Fibroblast of skin of left quadriceps (primary cell): ENCODE measurements around the gene ARSA.
"Not testable (repeated sequence)": the region's sequence is repeated elsewhere in the genome, so short reads cannot be mapped to it uniquely, and the experiment has no call there.

ENCODE experiments used
- DNase-seq, 2 experiments: peaks; one replicate each; pipeline ENCODE4 v3.0.0-alpha.2; 2013; ENCODE audit warnings: low read depth in 2 of 2

The ARSA gene

DNA sequence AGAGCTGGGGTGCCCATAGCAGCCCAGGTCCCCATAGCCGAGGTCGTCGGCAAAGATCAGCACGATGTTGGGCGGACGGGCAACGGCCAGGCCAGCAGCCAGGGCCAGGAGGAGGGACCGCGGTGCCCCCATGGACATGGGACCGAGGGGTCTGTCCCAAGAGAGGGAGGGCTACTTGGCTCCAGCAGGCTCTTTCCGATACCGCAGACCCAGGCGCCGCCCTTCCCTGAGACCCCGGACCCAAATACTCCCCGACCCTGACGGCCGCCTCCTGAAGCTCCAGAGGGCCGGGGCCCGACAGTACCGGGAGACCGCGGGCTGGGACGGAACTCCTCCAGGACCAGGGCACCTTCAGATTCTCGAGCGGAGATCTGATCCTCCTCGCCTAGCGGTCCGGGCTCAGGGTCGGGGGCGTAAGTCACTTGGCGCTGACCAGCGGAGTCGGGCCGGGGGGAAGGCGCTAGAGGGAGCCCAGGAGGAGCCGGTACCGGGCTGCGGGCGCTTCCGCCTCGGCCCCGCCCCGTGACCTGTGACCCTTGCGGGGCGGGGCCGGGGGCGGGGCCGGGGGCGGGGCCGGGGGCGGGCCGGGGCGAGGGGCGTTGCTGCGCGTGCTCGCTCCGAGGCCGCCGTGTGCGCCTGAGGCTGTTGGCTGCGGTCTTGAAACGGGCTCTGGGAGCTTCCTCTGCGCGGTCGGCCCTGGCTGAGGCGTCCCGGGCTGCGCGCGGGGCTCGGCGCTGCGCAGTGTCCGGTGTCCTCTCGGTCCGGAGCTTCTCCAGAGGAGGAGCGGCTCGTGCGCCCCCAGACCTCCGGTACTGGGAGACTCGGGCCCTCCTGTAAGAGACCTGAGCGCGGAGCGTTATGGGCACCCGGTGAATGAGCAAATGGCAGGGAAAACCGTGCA lies at the start of gene ARSA:
TSS of gene ARSA (minus strand) at position 511 of the 901 bp plus-strand sequence. CDS start at position 138, 373 bp downstream.
- peak; percentile 53 for DNase-seq

DNA sequence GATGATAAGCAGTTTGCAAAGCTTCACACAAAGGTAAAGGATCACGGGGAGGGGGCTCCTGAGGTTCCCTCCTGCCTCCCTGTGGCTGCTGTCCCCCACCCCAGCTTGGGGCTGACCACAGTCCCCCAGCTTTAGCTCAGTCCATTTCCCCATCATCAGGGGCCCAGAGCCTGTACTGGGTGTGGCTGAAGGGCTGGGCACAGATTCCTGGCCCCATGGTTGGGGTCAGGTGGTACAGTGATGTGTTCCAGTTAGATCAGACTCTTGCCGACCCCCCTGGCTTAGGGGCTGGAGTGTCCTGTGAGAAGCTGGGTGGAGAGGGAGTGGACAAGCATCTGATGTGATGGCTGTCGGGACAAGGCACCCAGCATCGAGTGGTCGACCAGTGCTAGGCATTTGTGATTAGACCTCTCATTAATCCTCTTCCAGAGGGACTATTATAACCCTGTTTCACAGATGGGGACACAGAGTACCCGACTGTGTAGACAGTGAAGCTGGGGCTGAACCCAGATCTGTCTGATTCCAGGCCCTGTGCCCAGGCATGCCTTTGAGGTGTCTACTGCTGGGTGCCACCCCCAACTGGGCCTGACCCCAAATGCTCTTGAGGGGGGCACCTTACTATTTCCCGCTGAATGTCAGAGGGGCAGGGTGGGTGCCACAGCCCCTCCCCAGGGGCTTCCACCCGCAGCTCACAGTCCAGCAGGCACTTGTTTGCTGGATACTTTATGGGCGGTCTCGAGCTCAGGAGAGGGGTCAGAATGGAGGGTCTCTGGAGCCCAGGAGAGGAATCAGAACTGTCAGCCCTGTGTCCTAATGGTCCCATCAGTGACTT lies 48.9 kb upstream of the ARSA start:
- DNase-seq = no peak

DNA sequence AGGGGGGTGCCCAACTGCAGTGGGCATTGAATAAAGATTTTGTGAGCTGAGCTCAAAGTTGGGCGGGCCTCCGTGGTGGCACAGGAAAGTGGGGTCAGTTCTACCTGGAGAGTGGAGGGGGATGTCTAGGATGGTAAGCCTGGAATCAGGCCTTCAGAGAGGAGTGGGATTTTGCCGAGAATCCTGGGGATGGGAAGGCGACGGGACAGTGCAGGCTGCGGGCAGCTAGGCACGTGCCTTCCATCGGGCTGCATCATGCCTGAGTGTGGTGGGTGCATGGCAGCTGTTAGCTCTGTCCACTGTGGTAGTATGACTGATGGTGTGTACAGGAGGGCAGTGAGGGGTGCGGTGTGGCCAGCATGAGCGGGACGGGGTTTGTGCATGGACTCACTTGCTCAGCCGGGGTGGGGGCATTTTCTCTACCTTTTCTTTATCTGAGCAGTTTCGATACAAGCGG lies 48.3 kb upstream of the ARSA start:
- DNase-seq = no peak

DNA sequence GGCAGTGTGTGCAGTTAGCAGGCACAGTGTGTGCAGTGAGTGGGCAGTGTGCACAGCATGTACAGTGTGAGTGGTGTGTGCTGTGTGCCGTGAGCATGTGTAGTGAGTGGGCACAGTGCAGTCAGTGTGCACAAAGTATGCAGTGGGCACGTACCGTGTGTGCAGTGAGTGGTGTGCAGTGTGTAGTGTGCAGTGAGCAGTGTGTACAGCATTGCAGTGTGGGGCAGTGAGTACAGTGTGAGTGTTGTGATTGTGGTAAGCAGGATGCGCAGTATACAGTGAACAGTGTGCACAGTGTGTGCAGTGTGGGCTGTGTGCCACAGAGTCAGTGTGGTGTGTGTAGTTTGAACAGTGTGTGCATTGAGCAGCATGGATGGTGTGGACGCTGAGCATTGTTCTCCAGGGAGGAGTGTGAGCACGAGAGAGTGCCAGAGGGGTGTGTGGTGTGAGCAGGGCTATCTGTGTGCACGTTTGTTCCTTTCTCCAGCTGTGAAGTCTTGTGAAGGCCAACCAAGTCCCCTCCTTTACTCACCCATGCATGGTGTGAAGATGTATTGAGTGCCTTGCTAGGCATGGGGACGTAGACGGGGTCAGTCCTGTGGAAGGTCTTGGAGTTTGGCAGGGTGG lies 47.7 kb upstream of the ARSA start:
- no peak for DNase-seq

DNA sequence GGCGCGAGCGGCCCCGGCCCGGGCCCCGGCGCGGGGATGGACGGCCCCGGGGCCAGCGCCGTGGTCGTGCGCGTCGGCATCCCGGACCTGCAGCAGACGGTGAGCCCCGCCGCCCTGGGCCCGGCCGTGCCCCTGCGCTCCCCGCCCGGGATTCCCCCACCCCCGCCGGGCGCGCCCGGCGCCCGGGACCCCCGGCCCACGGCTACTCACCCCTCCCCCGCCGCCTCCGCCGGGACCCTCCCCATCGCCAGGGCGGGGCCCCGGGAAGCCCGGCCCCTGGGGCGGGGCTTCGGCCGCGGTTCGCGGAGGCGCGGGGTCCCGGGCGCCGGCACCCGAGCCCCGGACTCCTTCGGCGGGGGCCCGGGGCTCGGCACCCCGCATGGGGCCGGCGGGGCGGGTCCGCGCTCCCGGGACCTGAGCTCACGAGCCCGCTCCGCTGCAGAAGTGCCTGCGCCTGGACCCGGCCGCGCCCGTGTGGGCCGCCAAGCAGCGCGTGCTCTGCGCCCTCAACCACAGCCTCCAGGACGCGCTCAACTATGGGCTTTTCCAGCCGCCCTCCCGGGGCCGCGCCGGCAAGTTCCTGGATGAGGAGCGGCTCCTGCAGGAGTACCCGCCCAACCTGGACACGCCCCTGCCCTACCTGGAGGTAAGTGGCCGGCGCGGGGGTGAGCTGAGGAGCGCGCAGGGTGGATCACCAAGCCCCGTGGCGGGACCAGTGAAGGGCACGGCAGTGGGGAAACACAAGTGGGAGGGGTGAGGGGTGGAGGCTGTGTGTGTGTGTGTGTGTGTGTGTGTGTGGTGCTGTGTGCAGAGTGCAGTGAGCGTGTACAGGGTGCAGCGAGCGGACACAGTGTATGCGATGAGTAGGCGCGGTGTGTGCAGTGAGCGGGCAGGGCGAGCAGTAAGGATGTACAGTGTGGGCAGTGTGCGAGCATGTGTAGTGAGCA lies 46.9 kb upstream of the ARSA start:
- no peak for DNase-seq

DNA sequence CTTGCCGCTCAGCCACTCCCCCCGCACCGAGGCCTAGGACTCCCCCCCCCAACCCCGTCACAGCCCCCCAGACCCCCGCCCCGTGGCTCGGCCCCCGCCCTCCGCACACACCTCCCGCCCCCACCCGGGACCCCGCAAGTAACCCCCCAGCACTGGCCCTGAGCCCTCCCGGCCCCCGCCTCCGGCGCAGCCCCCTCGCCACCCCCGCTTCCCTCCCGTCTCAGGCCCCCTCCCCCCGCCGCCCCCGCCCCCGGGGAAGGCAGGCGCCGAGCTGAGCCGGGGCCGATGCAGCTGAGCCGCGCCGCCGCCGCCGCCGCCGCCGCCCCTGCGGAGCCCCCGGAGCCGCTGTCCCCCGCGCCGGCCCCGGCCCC lies 46.2 kb upstream of the ARSA start:
- DNase-seq = no peak

DNA sequence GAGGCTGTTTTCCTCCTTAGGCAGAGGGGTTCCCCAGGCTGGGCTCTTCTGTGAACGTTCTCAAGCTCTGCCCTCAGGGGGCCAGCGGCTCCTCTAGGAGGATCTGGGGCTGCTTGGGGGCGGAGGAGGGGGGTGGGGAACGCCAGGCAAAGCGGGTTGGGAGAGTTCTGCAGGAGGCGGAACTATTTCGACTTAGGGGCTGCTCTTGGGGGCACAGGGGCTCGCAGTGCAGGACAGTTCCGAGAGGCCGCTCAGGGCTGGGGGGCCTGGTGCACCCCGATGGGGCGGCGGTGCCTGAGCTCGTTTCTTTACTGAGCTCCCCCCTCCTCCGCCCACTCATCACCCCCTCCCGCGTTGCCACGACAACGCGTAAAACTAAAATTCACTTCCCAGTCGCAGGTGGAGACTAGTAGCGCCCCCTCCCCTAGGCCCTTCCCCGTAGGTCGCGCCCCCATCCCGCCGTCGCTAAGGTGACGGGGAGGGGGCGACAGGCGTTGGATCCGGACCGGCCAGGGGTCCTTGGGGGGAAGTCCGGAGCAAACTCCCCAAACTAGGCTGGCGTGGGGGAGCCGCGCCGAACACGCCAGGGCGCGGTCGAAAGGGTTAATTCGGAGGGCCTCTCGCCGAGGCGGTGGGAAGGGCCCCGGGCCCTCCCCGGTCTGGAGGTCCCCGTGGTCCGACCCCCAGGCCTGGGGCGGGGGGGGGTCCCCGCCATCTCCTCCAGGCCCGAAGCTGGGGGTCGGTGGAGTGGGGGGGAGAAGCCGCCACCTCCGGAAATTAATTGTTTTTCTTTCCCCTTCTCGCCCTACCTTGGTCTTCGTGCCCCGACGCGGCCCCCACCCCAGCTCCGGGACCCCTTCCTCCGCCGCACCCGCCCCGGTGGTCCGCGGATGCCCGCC lies 45.5 kb upstream of the ARSA start:
- DNase-seq = no peak

DNA sequence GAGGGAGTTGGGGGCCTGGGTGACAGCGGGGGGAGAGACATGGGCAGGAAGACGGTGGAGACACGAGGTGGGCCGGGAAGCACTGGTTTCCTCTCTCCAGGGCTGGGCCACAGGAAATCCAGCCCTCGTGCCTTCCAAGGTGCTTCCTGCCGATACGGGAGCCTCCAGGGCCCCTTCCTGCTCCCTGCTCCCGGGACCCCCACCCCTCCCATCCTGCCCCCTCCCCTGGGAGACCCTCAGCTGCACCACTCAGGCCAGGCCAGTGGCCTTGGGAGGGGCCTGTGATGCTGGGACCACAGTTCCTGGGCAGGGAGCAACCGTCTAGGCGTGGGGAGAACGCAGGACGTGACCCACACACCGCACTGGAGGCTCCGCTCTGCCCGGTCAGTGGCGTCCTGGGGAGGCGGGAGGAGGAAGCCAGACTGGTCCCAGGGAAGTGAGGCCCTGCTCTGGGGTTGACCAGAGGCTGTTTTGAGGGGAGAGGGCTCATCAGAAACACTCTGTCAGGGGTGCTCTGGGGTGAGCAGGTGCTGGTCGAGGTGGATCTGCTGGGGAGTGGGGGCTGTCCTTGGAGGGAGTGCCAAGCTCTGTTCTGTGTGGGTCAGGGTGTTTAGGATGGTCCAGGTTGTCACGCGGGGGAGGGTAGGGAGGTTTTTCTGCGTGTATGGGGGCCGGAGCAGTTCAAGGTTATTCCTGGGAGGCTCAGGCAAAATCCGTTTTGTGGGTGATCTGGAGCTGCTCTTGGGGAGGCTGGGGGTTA lies 44.7 kb upstream of the ARSA start, which contains the start of gene SHANK3:
TSS of gene SHANK3 (plus strand) at position 353 of the 760 bp plus-strand sequence.
- no peak for DNase-seq

DNA sequence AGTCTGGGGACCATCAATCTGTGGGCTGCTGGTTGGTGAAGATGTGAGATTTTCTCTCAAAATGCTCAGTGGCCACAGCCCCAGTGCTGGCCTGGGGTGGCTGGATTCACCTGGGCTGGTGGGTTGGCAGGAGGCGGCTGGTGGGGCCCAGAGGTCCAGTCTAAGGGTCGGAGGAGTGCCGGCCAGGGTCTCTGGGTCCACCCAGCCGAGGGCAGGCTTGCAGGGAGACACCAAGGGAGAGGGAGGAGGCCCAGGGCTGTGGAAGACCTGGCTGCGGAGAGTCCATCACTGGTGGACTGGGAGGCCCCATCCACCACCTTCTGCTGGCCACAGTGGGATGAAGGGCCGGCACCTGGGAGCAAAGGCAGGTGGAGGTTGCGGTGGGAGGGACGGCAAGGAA lies 44.1 kb upstream of the ARSA start:
- DNase-seq = no peak

DNA sequence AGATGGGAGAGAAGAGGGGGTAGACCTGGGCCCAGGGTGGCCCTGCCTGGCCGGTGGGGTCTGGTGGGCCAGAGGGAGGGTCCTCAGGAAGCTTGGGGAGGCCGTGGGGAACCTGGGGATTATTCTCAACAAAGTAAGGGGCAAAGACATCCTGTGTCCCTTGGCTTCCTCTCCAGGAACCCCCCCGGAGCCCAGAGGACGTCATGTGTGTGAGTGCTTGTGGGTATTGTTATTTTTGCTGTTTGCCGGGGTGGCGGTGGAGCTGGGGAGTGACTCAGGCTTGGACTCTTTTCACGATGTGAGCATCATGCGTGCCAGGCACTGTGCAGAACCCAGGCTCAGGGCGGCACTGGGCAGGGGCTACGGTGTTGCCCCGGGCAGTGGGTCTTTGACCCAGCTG lies 43.7 kb upstream of the ARSA start:
- DNase-seq = no peak

DNA sequence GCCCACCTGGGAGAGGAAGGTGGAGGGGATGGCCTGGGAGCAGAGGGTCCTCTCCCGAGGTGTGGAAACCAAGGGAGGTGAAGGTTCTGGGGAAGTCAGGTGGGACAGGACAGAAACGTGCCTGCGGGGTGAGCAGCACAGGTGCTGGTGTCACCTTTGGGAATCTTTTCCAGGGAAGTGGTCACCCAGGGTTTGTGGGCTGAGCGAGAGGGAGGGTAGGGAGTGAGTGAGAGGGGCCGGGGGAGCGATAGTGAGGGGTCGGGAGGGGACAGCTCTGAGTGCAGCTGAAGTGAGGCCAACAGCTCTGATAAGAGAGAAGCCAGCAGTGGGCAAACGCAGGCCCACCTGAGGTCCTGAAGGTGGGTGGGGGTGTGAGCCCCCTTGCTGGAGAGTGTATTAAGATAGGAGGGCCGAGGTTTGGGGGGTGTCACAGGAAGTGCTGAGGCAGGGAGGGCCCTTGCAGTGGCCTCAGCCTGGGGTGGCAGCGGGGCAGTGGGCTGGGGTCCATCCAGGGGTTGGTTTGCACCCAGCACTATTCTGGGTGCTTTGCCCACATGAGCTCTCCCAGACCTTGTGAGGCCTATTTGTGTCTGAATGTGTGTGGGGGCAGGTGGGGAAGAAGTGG lies 43.1 kb upstream of the ARSA start:
- DNase-seq = no peak

DNA sequence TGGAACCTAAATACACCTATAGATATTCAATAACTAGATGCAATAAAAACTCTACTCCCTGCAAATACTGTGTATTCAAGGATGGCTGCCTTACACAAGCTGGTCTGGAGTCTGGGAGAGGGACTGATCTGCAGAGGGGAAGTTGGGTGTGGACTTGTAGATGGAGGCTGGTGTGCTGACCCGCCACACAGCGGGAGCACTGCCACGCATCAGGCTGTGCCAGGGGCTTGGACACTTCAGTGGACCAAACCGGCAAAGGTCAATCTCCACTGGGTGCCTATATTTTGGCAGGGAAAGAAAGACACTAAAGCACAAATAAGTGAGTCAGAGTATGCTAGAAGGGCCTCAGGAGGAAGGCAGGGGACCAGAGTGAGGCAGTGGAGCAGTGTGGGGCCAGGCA lies 42.6 kb upstream of the ARSA start:
- DNase-seq = no peak

DNA sequence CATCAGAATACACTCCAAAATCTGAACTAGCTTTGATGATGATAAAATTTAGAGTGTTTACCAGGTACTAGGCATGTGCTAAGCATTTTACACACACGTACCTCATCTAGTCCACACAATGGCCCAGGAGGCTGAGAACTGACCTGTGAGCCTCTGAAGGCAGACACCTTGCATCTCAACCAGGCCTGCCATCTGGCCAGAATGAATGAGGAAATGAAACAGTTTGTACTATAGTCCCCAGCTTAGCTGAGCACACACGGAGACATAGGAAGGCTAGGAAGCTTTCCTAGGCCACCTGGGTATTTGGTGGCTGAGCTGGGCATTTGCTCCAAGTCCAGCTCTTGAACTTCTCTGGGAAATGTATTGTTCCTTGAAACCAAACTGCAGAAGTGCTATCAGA lies 37.8 kb upstream of the ARSA start:
- no peak for DNase-seq

DNA sequence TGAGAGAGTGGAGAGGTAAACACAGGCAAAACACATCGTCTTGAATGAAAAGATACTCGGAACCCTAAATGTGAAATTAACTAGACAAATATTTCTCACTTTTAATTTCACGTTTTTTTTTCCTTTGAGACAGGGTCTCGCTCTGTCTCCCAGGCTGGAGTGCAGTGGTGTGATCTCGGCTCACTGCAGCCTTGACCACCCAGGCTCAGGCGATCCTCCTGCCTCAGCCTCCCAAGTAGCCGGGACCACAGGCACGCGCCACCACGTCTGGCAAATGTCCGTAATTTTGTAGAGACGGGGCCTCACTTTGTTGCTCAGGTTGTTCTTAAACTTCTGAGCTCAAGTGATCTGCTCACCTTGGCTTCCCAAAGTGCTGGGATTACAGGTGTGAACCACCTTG lies 37.3 kb upstream of the ARSA start:
- no peak for DNase-seq

DNA sequence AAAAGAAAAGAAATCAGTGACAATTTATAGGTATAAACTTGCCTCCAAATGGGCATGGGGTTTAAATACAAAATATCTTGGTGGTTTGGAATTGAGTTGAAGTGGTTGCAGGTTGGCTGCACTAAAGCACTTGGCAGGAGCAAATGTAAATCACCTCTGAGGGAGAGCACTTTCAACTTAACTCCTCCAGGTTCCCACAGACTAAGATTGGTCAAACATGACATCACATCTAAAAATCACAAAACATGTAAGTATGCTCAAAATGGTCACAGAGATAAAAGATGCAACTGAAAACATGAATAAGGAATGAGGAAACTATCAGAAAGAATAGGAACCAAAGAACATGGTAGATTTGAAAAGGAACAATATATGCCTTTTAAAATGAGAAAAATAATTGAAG lies 32.4 kb upstream of the ARSA start:
- DNase-seq = no peak

DNA sequence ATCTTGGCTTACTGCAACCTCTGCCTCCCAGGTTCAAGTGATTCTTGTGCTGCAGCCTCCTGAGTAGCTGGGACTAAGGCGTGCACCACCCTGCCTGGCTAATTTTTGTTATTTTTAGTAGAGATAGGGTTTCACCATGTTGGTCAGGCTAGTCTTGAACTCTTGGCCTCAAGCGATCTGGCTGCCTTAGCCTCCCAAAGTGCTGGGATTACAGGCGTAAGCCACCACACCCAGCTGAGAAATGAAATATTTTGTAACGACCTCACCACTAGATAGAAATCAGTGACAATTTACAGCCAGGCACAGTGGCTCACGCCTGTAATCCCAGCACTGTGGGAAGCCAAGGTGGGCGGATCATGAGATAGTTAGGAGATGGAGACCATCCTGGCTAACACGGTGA lies 31.8 kb upstream of the ARSA start:
- not testable (repeated sequence) for DNase-seq

DNA sequence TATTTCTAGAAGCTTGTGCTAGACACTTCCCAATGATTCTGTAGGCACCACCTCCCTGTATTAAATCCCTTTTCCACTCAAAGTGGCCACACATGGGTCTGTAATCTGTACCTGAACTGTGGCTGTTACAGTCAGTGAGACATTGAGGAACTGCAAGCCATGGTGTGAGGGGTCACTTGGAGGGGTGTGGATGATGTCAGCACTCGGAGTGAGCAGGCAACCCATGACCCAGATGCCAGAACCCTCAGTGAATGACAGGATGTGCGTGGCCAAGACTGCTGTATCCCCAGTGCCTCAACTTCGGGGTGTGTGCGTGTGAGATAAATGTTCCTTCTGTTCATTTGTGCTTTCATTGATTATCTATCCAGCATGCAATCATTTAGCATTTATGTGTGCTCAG lies 30.0 kb upstream of the ARSA start:
- no peak for DNase-seq

DNA sequence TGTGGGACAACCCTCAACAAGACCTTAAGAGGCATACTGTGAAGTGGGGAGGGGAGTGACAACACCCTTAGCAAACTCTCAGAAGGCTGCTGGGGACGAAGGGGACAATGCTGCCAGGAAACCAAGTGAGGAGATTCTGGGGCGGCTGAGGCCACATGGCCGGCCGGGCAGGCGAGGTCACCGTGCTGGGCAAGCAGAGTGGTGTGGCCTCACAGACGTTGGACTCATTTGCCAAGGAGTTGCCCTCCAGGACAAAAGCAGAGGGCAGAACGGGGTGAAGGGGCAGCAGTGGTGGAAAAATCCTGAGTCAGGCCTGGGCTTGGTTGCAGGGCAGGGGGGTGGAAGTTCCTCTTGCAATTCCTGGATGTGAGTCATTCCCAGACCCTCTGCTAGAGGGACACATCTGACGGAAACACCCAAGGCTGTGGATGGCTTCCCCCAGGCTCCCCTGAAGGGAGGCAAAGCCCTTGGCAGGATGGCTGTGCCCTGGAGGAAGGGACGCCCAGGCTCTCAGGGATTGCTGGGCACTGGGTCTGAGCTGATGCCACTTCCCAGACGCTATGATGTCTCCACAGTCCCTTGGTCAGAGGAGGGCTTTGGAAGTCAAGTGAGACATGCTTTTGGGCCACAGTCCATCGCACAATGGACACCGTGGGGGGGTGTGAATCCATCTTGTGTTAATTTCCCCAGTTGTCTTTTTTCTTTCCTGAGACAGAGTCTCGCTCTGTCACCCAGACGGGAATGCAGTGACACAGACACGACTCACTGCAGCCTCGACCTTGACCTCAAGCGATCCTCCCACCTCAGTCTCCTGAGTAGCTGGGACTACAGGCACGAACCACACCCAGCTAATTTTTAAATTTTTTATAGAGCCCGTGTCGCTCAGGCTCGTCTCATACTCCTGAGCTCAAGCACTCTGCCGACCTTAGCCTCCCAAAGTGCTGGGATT lies 28.4 kb upstream of the ARSA start:
- peak; percentile 17 to 28 for DNase-seq
